Activated T-cell treated with anti-CD3 and anti-CD28 coated beads for 1 hour (primary cell): ENCODE measurements around the gene HYCC1.
"Not testable (repeated sequence)": the region's sequence is repeated elsewhere in the genome, so short reads cannot be mapped to it uniquely, and the experiment has no call there.

Experiments used
- DNase-seq: peaks from one replicate; pipeline ENCODE4 v3.0.0-alpha.2; 2020; ENCODE audit warnings: low read depth

The HYCC1 gene

DNA sequence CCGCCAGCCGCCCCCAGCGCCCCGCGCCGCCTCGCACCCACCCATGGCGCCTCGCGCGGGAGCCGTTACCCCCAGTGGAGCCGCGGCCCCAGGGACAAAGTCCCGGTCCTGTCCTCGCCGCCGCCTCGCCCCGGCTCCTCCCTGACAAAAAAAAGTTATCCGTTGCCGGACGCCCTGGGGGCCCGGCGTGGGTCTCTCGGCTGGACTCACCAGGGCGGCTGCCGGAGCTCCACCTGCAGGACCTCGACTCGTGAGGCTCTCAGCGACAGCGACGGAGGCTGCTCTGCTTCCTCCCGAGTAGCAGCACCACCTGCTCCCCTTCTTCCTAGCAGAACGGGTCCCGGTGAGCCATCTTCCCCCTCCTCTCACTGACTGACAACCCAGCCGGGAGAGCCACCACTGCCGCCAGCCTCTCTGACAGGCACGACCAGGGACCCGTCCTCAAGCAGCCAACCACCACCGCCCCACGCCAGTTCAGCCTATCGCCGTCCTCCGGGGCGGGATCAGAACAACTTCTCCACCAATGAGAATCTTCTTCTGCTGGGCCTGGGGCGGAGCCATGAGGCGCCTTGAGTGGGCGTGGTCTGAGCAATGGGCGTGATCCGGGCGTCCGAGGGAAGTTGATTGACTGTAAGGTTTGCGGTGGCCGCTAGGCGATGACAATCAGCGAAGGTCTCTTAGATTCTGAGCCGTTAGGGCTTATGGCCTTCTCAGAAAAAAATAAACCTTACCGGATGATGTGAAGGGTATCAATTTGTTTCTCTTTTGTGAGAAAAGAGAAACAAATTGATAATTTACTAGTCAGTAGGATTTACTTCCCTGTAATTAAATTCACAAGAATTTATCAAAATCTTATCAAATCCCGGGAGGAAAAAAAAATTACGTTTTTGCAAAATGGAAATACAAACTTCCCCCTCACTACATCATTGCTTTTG is at the start of gene HYCC1:
Gene HYCC1 (minus strand): TSS at position 416 of the 935 bp plus-strand sequence. CDS start 23,019 bp downstream, outside the sequence.
- DNase-seq = peak; percentile 98

- no peak for DNase-seq
These were observed 48.5 kb upstream of the HYCC1 start for GRCh38 chr7:23062452-23062851.

- DNase-seq = no peak
These were observed 47.4 kb upstream of the HYCC1 start for GRCh38 chr7:23061327-23061726.

DNA sequence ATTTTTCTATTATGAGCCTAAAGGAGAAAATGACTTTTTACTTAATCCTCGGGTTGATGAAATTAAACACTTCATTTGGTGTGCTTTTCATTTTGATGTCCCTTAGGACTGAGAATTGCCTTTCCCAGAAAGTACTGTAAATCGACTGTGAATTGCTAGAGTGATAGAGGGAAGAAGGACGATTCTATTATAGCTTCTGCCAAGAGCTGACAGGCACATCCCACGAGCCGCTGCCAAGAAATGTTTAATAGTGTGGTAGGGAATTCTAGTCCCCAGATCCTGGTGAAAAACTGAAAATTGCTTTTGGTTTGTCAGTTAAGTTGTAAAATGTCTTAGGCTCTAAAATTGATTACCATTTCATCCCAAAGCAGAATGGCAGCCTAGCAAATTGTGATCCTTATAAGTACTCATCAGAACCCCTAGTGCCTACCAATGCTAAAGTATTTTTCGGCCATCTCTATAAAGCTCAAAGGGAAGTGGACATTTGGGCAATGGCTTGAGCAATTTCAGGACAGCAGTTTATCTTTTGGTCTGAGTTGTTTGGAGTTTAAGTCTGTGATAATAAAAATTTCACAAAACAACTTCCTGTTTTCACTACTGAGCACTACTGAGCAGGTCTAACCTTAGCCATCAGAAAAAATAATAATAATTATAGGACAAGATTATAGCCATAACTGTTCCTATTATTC is 44.6 kb upstream of the HYCC1 start:
- no peak for DNase-seq

DNA sequence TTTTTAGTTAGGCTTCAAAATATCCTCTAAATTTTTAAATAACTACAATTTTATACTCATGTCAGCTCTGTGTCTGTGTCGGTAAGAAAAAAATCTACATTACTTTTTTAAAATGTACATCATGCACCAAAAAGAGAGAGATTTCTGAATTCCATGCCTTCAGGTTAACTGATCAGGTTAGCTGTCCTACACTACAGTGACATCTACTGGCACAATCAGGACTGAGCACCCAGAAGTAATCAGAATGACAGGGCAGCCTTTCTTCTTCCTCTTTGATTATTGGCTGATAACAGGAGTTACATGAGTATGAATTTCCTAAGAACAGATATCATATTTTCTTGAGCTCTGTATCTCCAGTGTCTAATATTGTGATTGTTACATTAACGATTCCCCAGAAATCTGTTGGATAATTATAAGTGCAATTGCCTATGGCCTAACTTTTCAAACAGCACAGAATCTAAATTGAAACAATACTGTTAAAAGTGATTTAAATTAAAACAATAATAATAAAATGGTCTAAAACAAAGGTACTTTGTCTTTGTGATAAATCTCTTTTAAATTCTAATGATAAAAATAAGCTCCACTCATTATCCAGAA is 41.8 kb upstream of the HYCC1 start:
- peak; percentile 24 for DNase-seq

DNA sequence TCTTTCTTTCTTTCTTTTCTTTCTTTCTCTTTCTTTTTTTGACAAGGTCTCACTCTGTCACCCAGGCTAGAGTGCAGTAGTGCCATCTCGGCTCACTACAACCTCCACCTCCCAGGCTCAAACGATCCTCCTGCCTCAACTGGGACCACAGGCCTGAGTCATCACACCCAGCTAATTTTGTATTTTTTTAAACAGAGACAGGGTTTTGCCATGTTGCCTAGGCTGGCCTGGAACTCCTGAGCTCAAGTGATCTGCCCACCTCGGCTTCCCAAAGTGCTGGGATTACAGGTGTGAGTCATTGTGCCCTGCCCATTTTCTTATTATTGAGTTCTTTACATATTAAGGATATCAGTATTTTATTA is 37.2 kb upstream of the HYCC1 start:
- DNase-seq = not testable (repeated sequence)

- not testable (repeated sequence) for DNase-seq
These were observed 32.4 kb upstream of the HYCC1 start for GRCh38 chr7:23046336-23046735.

DNA sequence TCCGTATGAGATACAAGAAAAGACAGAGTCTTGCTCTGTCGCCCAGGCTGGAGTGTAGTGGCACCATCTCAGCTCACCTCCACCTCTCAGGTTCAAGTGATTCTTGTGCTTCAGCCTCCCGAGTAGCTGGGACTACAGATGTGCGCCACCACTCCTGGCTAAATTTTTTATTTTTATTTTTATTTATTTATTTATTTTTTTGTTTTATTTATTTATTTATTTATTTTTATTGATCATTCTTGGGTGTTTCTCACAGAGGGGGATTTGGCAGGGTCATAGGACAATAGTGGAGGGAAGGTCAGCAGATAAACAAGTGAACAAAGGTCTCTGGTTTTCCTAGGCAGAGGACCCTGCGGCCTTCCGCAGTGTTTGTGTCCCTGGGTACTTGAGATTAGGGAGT is 31.2 kb upstream of the HYCC1 start:
- not testable (repeated sequence) for DNase-seq

GRCh38 chr7:23044581-23044980 is 30.7 kb upstream of the HYCC1 start:
- DNase-seq = no peak

GRCh38 chr7:23043441-23043840 is 29.5 kb upstream of the HYCC1 start:
- no peak for DNase-seq

DNA sequence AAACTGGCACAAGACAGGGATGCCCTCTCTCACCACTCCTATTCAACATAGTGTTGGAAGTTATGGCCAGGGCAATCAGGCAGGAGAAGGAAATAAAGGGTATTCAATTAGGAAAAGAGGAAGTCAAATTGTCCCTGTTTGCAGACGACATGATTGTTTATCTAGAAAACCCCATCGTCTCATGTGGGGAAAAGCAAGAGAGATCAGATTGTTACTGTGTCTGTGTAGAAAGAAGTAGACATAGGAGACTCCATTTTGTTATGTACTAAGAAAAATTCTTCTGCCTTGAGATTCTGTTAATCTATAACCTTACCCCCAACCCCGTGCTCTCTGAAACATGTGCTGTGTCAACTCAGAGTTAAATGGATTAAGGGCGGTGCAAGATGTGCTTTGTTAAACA is 25.7 kb upstream of the HYCC1 start:
- DNase-seq = not testable (repeated sequence)

- not testable (repeated sequence) for DNase-seq
These were observed 21.8 kb upstream of the HYCC1 start for GRCh38 chr7:23035542-23036371.

- no peak for DNase-seq
These were observed 13.3 kb upstream of the HYCC1 start for GRCh38 chr7:23027261-23027660.

DNA sequence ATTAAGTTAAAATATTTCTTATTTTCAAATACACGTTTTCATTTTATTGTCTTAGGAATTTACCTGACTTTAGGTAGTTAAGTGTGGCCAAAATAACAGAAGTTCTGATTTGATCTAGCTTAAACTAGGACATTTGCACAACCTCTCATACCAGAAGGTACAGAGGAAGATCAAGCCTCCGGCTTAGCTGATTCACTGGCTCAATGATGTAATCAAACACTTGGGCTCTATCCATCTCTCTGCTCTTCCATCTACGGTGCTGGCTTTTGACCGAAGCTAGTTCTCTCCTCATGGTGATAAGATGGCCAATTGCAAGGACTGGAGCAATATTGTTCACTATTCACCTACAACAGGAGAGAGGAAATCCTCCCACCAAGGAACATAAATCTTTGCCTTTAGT is 12.2 kb upstream of the HYCC1 start:
- no peak for DNase-seq

DNA sequence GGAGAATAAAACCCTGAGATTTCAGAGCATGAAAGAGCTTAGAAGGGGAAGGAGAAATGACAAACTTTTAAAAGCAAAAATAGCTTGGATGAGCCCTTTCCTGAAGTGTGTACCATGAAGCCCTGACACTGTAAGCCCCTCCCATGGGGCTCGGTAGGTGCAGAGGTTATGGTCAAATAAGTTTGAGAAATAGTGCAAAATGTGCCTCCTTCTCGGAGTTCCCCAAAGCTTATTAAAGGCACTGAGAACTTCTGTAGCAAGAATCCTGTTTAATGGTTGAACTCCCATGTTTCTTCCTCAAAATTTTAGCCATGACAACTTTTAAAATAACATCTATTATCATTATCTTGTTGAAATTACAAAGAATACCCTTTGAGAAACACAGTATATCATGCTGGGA is 10.5 kb upstream of the HYCC1 start:
- no peak for DNase-seq

GRCh38 chr7:23022851-23023250 is 8.9 kb upstream of the HYCC1 start:
- DNase-seq = no peak

- no peak for DNase-seq
These were observed 8.4 kb upstream of the HYCC1 start for GRCh38 chr7:23022258-23022769.

- no peak for DNase-seq
These were observed 7.7 kb upstream of the HYCC1 start for GRCh38 chr7:23021596-23021995.

DNA sequence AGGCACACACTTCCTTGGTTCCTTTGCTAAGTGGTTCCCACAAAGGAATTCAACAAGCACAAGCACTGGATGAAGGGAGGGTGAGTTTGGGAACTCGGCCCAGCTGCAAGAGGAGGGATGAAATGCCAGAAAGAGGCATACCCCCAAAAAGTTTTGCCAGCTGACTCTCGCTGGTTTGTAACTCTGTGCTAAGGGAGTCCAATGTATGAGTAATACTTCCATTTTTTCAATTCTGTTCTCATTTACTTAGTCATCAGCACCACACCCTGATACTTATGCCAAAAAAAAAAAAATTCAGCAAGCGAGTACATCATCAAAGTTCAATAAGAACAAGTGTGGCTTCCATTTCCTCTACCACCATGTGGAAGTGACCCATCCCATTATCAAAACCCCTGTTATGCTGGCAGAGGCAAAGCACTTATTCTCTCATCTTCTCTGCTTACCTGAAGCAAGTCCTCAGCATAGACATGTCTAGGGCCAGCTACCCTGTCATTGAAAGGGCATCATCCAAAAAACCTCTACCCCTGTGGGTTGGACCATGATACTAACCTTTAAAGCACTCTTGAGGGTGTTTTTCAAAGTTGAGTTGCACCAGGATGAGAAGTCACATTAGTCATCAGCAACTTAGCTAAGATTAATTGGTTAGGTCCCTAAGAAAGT is 6.9 kb upstream of the HYCC1 start:
- no peak for DNase-seq

GRCh38 chr7:23018750-23019149 is 4.8 kb upstream of the HYCC1 start:
- no peak for DNase-seq

DNA sequence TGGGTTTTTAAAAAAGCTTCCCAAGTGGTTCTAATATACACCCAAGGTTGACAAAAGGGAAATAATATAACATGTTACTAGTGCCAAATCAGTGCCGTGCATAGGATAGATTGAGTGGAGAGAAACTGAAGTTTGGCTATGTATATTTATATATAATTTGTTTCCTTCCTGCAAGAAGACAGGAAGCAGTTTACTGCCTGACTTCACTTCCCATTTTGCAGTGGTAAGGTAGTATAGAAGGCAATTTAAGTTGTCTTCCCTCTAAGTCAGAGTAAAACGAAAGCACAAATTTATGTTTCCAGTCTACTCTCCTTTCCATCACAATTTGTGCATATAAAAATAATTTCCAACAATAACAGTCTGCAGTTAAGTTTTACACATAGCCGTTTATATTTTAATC is 3.4 kb upstream of the HYCC1 start:
- DNase-seq = no peak
